ENCODE measurements around the gene CEP68.

Gene CEP68

DNA sequence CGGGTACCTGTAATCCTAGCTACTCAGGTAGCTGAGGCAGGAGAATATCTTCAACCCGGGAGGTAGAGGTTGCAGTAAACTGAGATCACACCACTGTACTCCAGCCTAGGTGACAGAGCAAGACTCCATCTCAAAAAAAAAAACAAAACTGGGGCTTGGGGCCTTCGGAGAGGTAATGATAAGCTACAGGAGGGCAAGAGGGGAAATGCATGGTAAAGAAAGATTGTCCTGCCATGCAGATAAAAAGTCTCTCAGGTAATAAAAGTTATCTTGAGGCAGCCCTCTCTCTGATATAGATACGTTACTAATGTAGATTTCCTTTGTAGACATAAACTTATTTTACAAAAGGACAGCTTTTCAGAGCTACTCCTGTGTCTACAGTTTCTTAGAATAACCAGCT lies 77.4 kb downstream of the CEP68 start:
- no peak for DNase-seq

DNA sequence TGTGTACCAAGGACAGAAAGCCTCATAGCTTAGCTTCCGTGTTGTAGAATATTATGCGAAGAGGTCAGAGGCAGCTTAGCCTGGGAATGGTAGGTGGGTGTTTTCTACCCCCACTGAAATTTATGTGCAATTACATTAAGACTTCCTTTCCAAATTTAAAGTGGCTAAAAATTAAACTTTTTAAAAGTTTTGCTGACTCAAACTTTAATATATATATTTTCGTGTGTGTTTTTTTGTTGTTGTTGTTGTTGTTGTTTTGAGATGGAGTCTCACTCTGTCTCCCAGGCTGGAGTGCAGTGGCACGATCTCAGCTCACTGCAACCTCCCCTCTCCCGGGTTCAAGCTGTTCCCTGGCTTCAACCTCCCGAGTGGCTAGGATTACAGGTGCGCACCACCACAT lies 77.9 kb downstream of the CEP68 start:
- no peak for DNase-seq

DNA sequence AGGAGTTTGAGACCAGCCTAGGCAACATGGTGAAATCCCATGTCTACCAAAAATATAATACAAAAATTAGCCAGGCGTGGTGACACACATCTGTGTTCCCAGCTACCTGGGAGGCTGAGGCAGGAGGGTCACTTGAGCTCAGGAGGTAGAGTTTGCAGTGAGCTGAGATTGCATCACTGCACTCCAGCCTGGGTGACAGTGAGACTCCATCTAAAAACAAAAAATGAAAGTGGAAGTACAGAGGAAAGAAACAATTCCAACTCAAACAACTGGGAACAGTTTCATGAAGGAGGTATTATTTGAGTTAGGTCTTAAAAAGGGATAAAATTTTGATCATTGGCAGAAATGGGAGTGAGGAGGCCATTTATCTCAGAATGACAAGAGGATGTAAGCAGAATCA lies 80.0 kb downstream of the CEP68 start:
- DNase-seq, result no peak
